Mesodermal cell (in vitro differentiated cells): ENCODE results near the gene FGF21.
A peak's percentile ranks its signal among the peaks of the same experiment; 100 is the strongest.

Experiments
- H3K27ac ChIP-seq: 2 replicates; pipeline ENCODE4 v1.7.0; 2013; ENCODE audit warnings: mild to moderate bottlenecking, low read depth, low read length, moderate library complexity; ENCODE audit not compliant: severe bottlenecking
- H3K36me3 ChIP-seq: 2 replicates; pipeline ENCODE4 v1.7.1; 2013; ENCODE audit warnings: mild to moderate bottlenecking, low read length, moderate library complexity; ENCODE audit not compliant: control insufficient read depth, insufficient read depth
- H3K4me1 ChIP-seq: one replicate; pipeline ENCODE4 v1.7.1; 2013; ENCODE audit warnings: mild to moderate bottlenecking, low read length; ENCODE audit not compliant: insufficient read depth, control insufficient read depth, poor library complexity, severe bottlenecking
- H3K4me3 ChIP-seq: 2 replicates; pipeline ENCODE4 v1.7.0; 2013; ENCODE audit warnings: low read length, control low read depth, mild to moderate bottlenecking; ENCODE audit not compliant: insufficient read depth, poor library complexity, severe bottlenecking; ENCODE audit errors: extremely low read depth
- H3K9me3 ChIP-seq: 2 replicates; pipeline ENCODE4 v1.7.1; 2013; ENCODE audit warnings: mild to moderate bottlenecking, low read length, moderate library complexity; ENCODE audit not compliant: control insufficient read depth
- WGBS, 2 experiments: methylation state at CpG; one replicate each; pipeline ENCODE4 v1.1.5; 2013; ENCODE audit warnings: missing lambda C conversion rate in 2 of 2; ENCODE audit not compliant: insufficient coverage in 2 of 2; 5-methylcytosine and 5-hydroxymethylcytosine counted together

Gene FGF21

DNA sequence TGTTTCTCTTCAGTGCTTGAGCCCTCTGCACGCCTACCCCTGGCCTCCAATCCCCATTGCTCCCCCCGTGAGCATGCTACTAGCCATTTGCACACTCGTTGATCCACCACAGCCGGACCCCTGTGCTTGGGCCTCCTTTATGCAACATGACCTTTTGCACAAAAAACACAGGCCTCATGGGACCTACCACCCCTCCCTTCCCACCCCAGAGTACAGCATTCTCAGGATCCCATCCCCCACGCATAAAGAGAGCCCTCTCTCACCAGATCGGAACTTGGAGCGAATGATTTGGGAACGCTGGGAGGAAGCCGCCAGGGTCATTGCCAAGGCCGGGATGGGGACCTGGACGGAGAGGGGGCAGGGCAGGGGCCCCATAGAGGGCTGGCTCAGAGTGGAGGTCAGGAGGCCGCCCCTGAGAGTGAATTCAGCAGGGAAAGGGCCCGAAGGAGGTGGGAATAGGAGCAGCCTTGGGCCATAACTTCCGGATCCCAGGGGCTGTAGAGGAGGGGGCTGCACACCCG is 36.6 kb upstream of the FGF21 start:
- Histone ChIP-seq H3K27ac (no peak overlapping the region), H3K9me3 (no peaks in the 10 kb centered on the region), H3K36me3 (no peaks in the 10 kb centered on the region), H3K4me3 (no peak overlapping the region), H3K4me1 (peaks cover 22% of the 10 kb centered on the region)
- 57 to 71% methylated on average over 13 to 14 of the region's 15 CpGs for WGBS, 2 experiments

- no peaks in the 10 kb centered on the region for H3K9me3 ChIP-seq
- peak within 1 kb of the TSS; percentile 83 for H3K27ac ChIP-seq
- peaks cover 22% of the 10 kb centered on the region for H3K4me1 ChIP-seq
These were observed 35.8 kb upstream of the FGF21 start, which contains the start of gene MAMSTR for GRCh38 chr19:48719263-48720171. Gene MAMSTR, minus strand, starts transcription at chr19:48719725. Its CDS starts 694 bp downstream, at chr19:48719031.

DNA sequence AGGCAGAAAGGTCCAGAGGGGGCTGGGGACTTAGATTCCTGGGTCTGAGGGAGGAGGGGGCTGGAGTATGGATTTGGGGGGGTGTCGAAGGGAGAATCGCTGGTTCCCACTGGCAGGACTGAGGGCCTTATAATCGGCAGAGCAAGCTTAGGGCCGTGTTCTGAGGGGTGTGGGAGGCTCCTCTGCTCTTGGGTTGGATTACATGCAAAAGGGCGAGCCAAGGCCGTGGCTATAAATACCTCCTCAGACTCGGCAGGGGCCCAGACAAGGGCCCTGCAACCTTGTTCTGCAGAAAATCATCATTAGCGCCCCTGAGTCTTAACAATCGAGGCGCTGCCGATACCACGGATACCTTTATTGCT is 35.1 kb upstream of the FGF21 start:
- H3K36me3 ChIP-seq, result no peaks in the 10 kb centered on the region
- no peak overlapping the region for H3K27ac ChIP-seq
- H3K9me3 ChIP-seq, result no peaks in the 10 kb centered on the region
- H3K4me1 ChIP-seq, result peaks cover 18% of the 10 kb centered on the region
- H3K4me3 ChIP-seq, result peak overlapping the region; percentile 51
- WGBS, 2 experiments, result 27 to 34% methylated on average over 10 of the region's 12 CpGs

More at GRCh38 chr19:48719263-48720171, 35.8 kb upstream of the FGF21 start, which contains the start of gene MAMSTR:
- H3K4me3 ChIP-seq, result peak within 1 kb of the TSS; percentile 51
- WGBS, 2 experiments, result 85 to 90% methylated on average over 15 to 25 of the region's 33 CpGs
- no peaks in the 10 kb centered on the region for H3K36me3 ChIP-seq

GRCh38 chr19:48720613-48721296 is 34.6 kb upstream of the FGF21 start:
- Histone ChIP-seq H3K4me3 (peak overlapping the region; percentile 51), H3K9me3 (no peaks in the 10 kb centered on the region), H3K27ac (peak overlapping the region; percentile 83), H3K4me1 (peaks cover 18% of the 10 kb centered on the region), H3K36me3 (no peaks in the 10 kb centered on the region)
- WGBS, 2 experiments, result 1 to 4% methylated on average over 36 to 40 of the region's 42 CpGs

- Histone ChIP-seq H3K36me3 (peaks cover 6% of the 10 kb centered on the region), H3K9me3 (no peaks in the 10 kb centered on the region), H3K4me3 (no peak overlapping the region), H3K27ac (no peak overlapping the region), H3K4me1 (peaks cover 11% of the 10 kb centered on the region)
- WGBS, 2 experiments, result 94 to 96% methylated on average over 11 of the region's 11 CpGs
These were observed 33.1 kb upstream of the FGF21 start for GRCh38 chr19:48722196-48722708.

GRCh38 chr19:48724796-48725753 is 30.2 kb upstream of the FGF21 start:
- Histone ChIP-seq H3K9me3 (no peaks in the 10 kb centered on the region), H3K4me1 (peaks cover 3% of the 10 kb centered on the region), H3K36me3 (peaks cover 6% of the 10 kb centered on the region), H3K4me3 (no peak overlapping the region), H3K27ac (peak overlapping the region; percentile 58)
- WGBS, 2 experiments, result 62 to 71% methylated on average over 8 of the region's 11 CpGs

DNA sequence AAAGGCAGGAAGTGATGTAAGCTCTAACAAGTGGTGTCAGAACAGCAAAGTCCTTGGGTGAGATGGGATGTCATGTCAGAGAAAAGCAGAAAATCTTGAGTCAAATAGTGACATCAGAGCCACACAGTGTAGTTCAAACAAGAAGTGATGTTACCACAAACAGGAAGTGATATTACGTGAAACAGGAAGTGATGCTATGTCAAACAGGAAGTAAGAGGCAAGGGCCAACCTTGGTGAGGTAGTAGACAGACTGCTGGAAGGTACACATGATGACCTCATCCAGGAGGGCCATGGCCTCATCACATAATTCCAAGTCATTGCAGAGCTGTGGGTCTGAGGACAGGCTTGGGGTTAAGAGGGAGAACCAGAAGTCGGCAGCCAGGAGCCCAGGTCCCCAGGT is 28.8 kb upstream of the FGF21 start:
- H3K27ac ChIP-seq, result no peak overlapping the region
- H3K36me3 ChIP-seq, result peaks cover 11% of the 10 kb centered on the region
- H3K4me3 ChIP-seq, result no peak overlapping the region
- no peaks in the 10 kb centered on the region for H3K4me1 ChIP-seq
- WGBS, 2 experiments, result 78 to 100% methylated on average over 1 to 2 of the region's 2 CpGs
- no peaks in the 10 kb centered on the region for H3K9me3 ChIP-seq

DNA sequence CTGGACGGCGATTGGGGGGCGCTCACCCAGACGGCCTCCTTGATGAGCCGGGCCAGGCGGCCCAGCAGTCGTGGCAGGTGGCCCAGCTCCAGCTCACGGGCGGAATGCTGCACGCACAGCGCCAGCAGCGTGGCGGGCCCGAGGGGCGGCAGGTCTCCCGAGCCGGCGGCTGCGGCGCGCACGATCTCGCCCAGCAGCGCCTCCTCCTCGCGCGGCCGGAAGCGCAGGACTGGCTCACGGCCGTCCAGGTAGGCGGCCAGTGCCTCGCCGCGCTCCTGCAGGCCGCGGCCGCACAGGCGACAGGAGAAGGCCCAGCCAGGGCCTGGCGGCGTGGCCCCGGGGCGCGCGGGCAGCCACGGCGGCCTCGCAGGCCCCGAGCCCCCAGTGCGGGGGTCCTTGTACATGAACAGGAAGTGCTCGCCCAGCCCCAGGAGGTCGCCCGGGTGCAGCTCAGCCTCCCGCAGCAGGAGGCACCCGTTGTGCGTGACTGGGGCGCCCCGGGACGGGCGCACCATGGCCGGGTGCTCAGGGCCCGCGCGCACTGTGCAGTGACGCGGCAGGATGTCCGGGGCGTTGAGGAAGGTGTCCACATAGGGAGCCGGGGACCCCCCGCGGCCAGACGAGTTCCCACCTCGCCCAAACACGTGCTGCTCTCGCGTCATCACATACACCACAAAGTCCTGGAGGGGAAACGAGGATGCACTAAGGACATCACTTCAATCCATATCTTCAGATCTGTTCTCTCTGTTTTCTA is 26.2 kb upstream of the FGF21 start:
- Histone ChIP-seq H3K4me3 (no peak overlapping the region), H3K4me1 (no peaks in the 10 kb centered on the region), H3K9me3 (no peaks in the 10 kb centered on the region), H3K36me3 (peaks cover 13% of the 10 kb centered on the region), H3K27ac (no peak overlapping the region)
- WGBS, 2 experiments, result 96% methylated on average over 69 to 77 of the region's 77 CpGs

- H3K36me3 ChIP-seq, result peaks cover 12% of the 10 kb centered on the region
- WGBS, 2 experiments, result 81 to 95% methylated on average over 4 of the region's 4 CpGs
- no peak overlapping the region for H3K4me3 ChIP-seq
- H3K9me3 ChIP-seq, result no peaks in the 10 kb centered on the region
- no peaks in the 10 kb centered on the region for H3K4me1 ChIP-seq
- H3K27ac ChIP-seq, result no peak overlapping the region
These were observed 23.9 kb upstream of the FGF21 start for GRCh38 chr19:48731452-48731851.
